ENCODE data around the gene TMEM178B. TPM values are rescaled to one million over a fixed set of nuclear protein-coding genes. Genes with fewer than 3 reads are reported as not detected.

The TMEM178B gene
- polyA plus RNA-seq, 1 experiment: 0.01 TPM

- no peaks in the 10 kb centered on the region for H3K27me3 ChIP-seq (ENCODE audit: control insufficient read depth, insufficient read depth, low read length)
- POLR2A ChIA-PET: no interaction called here
- CTCF ChIA-PET: no interaction called here
- DNase-seq (ENCODE audit: low read depth, low spot score): no peak
- H3K9me3 ChIP-seq (ENCODE audit: control insufficient read depth, insufficient read depth, low read length): no peaks in the 10 kb centered on the region; the same call in none of the 2 replicates
- H3K4me3 ChIP-seq (ENCODE audit: low read depth, low read length): no peak overlapping the region
- TF ChIP-seq, protein P1, sequence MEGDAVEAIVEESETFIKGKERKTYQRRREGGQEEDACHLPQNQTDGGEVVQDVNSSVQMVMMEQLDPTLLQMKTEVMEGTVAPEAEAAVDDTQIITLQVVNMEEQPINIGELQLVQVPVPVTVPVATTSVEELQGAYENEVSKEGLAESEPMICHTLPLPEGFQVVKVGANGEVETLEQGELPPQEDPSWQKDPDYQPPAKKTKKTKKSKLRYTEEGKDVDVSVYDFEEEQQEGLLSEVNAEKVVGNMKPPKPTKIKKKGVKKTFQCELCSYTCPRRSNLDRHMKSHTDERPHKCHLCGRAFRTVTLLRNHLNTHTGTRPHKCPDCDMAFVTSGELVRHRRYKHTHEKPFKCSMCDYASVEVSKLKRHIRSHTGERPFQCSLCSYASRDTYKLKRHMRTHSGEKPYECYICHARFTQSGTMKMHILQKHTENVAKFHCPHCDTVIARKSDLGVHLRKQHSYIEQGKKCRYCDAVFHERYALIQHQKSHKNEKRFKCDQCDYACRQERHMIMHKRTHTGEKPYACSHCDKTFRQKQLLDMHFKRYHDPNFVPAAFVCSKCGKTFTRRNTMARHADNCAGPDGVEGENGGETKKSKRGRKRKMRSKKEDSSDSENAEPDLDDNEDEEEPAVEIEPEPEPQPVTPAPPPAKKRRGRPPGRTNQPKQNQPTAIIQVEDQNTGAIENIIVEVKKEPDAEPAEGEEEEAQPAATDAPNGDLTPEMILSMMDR (IDR thresholded peaks at IDR 0.05; ENCODE audit: low read depth, low read length): no peak
- H3K27ac ChIP-seq (ENCODE audit: low read depth, low read length): no peak overlapping the region
These were observed 48.9 kb downstream of the TMEM178B start for GRCh38 chr7:141122736-141123135.

- H3K4me3 ChIP-seq (ENCODE audit: low read depth, low read length): no peak overlapping the region
- H3K27ac ChIP-seq (ENCODE audit: low read depth, low read length): no peak overlapping the region
- no peaks in the 10 kb centered on the region; the same call in none of the 2 replicates for H3K9me3 ChIP-seq (ENCODE audit: control insufficient read depth, insufficient read depth, low read length)
- H3K27me3 ChIP-seq (ENCODE audit: control insufficient read depth, insufficient read depth, low read length): no peaks in the 10 kb centered on the region
- no peak for DNase-seq (ENCODE audit: low read depth, low spot score)
- TF ChIP-seq, protein P1 (IDR thresholded peaks at IDR 0.05; ENCODE audit: low read depth, low read length): no peak
- ChIA-PET CTCF (no interaction called here), POLR2A (no interaction called here)
These were observed 49.7 kb downstream of the TMEM178B start for GRCh38 chr7:141123522-141123921.

DNA sequence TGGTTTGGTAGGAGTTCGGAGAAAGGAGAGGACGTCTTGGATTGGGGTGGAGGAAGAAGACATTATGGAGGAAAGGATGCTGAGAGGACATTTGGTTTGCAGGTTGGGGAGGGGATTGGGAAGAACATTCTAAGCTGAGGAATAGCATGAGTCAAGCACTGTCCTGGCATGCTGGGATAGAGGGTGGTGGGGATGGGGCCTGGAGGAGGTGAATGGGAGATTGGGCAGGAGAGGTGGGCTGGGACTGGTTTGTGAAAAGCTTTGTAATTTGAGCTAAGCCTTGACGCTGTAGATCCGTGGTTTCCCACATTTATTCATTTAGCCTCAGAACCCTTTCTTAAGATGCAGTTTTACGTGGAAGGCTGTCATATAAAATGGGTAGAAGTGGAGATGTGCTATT, 52.2 kb downstream of the TMEM178B start:
- no peak for DNase-seq (ENCODE audit: low read depth, low spot score)
- TF ChIP-seq, protein P1 (IDR thresholded peaks at IDR 0.05; ENCODE audit: low read depth, low read length): no peak
- Histone ChIP-seq H3K27ac (ENCODE audit: low read depth, low read length) (no peak overlapping the region), H3K9me3 (ENCODE audit: control insufficient read depth, insufficient read depth, low read length) (no peaks in the 10 kb centered on the region; the same call in 1 of the 2 replicates), H3K27me3 (ENCODE audit: control insufficient read depth, insufficient read depth, low read length) (no peaks in the 10 kb centered on the region), H3K4me3 (ENCODE audit: low read depth, low read length) (no peak overlapping the region)
- CTCF ChIA-PET: no interaction called here
- POLR2A ChIA-PET: no interaction called here

DNA sequence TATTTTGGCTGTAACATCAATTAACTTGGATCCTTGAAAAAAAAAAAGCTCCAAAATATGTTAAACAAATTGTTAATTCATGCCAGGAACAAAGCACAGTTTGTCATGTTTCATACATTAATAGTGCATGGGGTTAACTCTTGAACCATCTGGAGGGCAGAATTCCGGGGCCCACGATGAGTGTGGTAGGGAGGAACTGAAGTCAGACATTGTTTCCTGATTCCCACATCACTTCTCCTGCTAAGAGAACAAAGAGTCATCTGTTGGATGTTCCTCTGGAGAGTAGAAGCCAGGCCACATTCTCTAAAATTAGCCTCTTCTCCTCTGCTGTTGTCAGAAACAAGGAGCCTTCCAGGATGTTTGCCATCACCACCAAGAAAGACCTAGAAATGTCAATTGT, 54.6 kb downstream of the TMEM178B start:
- peaks cover 4% of the 10 kb centered on the region for H3K9me3 ChIP-seq (ENCODE audit: control insufficient read depth, insufficient read depth, low read length)
- H3K27me3 ChIP-seq (ENCODE audit: control insufficient read depth, insufficient read depth, low read length): no peaks in the 10 kb centered on the region
- ChIA-PET POLR2A (no interaction called here), CTCF (no interaction called here)
- H3K4me3 ChIP-seq (ENCODE audit: low read depth, low read length): no peak overlapping the region
- no peak overlapping the region for H3K27ac ChIP-seq (ENCODE audit: low read depth, low read length)
- TF ChIP-seq, protein P1 (IDR thresholded peaks at IDR 0.05; ENCODE audit: low read depth, low read length): no peak
- DNase-seq (ENCODE audit: low read depth, low spot score): no peak

DNA sequence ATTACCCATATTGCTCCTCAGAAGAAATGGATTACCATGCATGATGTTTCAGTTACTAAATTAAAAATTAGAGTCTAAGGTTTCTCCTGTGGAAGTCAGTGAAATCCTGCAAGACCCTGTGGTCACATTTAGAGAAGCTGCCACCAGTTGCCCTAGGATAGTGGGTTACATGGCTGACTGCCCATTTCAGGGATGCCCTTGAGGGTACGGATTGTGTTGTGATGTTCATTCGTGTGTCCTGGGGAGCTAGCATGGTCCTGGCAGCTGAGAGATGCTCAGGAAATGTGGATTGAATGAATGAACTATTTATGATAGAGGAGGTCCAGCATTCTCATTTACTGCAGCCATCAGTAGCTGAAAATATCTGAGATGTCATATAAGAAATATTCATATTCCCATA, 55.1 kb downstream of the TMEM178B start:
- DNase-seq (ENCODE audit: low read depth, low spot score): no peak
- POLR2A ChIA-PET: no interaction called here
- Histone ChIP-seq H3K9me3 (ENCODE audit: control insufficient read depth, insufficient read depth, low read length) (peaks cover 4% of the 10 kb centered on the region), H3K27ac (ENCODE audit: low read depth, low read length) (no peak overlapping the region), H3K27me3 (ENCODE audit: control insufficient read depth, insufficient read depth, low read length) (no peaks in the 10 kb centered on the region), H3K4me3 (ENCODE audit: low read depth, low read length) (no peak overlapping the region)
- TF ChIP-seq, protein P1 (IDR thresholded peaks at IDR 0.05; ENCODE audit: low read depth, low read length): no peak
- CTCF ChIA-PET: no interaction called here
